Adipocyte (in vitro differentiated cells): ENCODE results near the gene ADGRL1.

Experiments
- DNase-seq: peaks from one replicate; pipeline ENCODE4 v3.0.0-alpha.2; 2015; ENCODE audit warnings: low read depth
- H3K27me3 ChIP-seq: replicated peaks from 2 replicates; pipeline ENCODE4 v1.7.0; 2013; ENCODE audit warnings: mild to moderate bottlenecking, low read length, moderate library complexity; ENCODE audit not compliant: control insufficient read depth, insufficient read depth
- H3K36me3 ChIP-seq: 2 replicates; pipeline ENCODE4 v1.7.0; 2013; ENCODE audit warnings: low read length, mild to moderate bottlenecking, moderate library complexity; ENCODE audit not compliant: control insufficient read depth, insufficient read depth, severe bottlenecking
- H3K4me1 ChIP-seq: 2 replicates; pipeline ENCODE4 v1.7.0; 2013; ENCODE audit warnings: mild to moderate bottlenecking, low read length, moderate library complexity; ENCODE audit not compliant: control insufficient read depth, insufficient read depth
- H3K4me3 ChIP-seq: 2 replicates; pipeline ENCODE4 v1.7.0; 2013; ENCODE audit warnings: mild to moderate bottlenecking, low read length, moderate library complexity
- H3K9ac ChIP-seq: 2 replicates; pipeline ENCODE4 v1.7.0; 2013; ENCODE audit warnings: mild to moderate bottlenecking, low read length, moderate library complexity
- H3K9me3 ChIP-seq: 2 replicates; pipeline ENCODE4 v1.7.0; 2013; ENCODE audit warnings: mild to moderate bottlenecking, low read length, moderate library complexity; ENCODE audit not compliant: control insufficient read depth

The ADGRL1 gene

DNA sequence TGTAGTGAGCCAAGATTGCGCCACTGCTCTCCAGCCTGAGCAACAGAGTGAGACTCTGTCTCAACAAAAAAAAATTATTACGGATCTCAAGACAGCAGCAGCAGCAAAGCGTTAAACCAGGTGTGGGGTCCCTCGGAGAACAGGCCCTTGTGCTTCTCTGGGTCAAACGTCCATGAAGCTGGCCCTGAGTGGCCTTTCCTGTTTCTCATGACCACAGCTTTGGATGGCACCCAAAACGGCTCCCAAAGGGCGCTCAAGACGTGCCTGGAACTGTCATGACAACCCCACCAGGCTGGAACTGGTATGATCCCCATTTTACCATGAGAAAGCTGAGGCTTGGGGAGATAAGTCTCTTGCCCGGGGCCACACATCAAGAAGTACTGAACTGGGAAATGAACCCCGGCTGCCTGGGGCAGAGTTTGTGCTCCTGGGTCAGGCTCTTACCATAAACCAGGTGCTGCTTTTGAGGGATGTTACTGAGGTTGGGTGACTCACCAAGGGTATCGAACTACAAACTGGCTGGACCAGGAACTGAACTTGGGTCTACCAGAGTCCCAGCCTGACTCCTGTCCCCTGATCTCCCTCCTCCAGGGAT lies 103.8 kb downstream of the ADGRL1 start:
- H3K4me3 ChIP-seq = no peak overlapping the region
- H3K4me1 ChIP-seq = peaks cover 15% of the 10 kb centered on the region
- peak overlapping the region; percentile 5 for H3K9ac ChIP-seq
- H3K9me3 ChIP-seq = no peaks in the 10 kb centered on the region
- H3K27me3 ChIP-seq = no peaks in the 10 kb centered on the region
- no peak for DNase-seq
- peaks cover 69% of the 10 kb centered on the region for H3K36me3 ChIP-seq

DNA sequence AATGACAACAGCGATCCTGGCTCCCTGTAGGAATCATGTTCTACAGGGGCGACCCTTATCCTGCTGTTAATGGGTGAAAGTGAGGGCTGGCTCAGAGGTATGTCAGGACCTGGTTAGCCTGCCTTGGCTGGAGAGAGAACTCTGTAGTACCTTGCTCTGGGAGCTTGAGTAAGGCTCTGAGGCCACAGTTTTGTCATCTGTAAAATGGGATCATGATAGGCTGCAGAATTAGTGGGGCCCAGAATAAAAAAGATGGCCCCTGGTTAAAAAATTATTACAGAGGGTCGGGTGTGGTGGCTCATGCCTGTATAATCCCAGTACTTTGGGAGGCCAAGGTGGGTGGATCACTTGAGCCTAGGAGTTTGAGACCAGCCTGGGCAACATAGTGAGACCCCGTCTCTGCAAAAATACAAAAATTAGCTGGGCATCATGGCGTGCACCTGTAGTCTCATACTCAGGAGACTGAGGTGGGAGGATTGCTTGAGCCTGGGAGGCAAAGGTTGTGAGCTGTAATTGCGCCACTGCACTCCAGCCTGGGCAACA lies 104.9 kb downstream of the ADGRL1 start:
- no peak overlapping the region for H3K9ac ChIP-seq
- H3K36me3 ChIP-seq = peaks cover 72% of the 10 kb centered on the region
- no peak for DNase-seq
- H3K4me3 ChIP-seq = no peak overlapping the region
- no peaks in the 10 kb centered on the region for H3K27me3 ChIP-seq
- peaks cover 15% of the 10 kb centered on the region for H3K4me1 ChIP-seq
- H3K9me3 ChIP-seq = no peaks in the 10 kb centered on the region
